A172 (cell line): ENCODE measurements around the gene CBLN3. TPM values are rescaled to one million over a fixed set of nuclear protein-coding genes. Genes with fewer than 3 reads are reported as not detected.

Experiments
- DNase-seq: peaks from one replicate; pipeline ENCODE4 v3.0.0-alpha.2; 2015; ENCODE audit warnings: low spot score
- total RNA-seq: library from RNA; depleted of rRNA; stranded (reverse); fragments of >200 nt; shearing (Covaris generic); gene quantifications from 2 replicates; pipeline ENCODE4 v1.2.3, GENCODE V29; 2014

The CBLN3 gene
- total RNA-seq, 1 experiment from 2014 or later = not detected

DNA sequence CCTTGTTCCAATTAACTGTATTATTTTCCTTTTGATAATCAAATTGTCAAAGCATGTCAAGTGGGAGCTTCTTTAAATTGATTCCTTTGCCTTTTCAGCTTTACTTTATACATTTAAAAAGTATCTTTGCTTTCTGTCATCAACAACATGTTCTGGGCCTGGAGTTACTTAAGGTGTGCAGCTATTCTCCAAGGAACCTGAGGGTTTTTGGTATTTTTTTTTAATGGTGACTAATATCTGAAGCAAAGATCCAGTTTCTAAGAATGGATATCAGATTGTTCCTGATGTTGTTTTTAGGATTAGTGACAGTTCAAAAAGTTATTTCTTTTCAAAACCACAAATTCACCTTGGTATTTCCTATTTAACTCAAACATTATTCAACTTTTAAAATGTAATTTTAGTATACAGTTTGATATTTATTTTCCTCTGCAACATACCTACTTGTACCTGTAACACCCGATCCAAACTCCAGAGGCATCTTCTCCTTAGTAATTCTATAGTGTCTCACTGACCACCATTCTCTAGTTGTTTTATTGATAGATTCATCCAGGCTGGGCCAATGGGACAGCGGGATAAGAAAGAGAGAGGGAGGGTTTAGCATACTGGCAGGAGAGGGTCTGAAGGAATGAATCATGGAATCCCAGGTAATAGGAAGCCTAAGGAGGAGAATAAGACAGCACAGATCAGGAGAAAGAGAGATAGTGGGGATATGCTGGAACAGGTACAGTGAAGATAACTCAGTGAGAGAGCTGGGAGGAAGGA lies 3.1 kb downstream of the CBLN3 start:
- no peak for DNase-seq

DNA sequence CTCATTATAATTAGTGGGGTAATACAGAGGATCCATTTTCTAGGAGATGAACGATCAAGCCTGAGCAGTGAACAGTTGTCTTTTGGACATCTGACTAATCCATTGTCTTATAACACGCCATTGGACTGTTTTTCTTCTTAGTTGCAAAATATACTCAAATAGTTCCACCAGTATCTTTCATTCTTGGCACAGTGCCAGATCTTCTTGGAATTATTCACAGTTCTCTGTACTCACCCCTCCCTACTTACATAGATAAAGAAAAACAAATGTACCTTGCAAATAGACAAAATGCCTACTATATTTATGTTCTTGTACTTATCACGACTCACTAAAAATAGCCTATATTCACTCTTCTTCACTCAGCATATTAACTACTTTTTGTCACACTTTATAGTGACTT lies 3.8 kb downstream of the CBLN3 start:
- DNase-seq = no peak

DNA sequence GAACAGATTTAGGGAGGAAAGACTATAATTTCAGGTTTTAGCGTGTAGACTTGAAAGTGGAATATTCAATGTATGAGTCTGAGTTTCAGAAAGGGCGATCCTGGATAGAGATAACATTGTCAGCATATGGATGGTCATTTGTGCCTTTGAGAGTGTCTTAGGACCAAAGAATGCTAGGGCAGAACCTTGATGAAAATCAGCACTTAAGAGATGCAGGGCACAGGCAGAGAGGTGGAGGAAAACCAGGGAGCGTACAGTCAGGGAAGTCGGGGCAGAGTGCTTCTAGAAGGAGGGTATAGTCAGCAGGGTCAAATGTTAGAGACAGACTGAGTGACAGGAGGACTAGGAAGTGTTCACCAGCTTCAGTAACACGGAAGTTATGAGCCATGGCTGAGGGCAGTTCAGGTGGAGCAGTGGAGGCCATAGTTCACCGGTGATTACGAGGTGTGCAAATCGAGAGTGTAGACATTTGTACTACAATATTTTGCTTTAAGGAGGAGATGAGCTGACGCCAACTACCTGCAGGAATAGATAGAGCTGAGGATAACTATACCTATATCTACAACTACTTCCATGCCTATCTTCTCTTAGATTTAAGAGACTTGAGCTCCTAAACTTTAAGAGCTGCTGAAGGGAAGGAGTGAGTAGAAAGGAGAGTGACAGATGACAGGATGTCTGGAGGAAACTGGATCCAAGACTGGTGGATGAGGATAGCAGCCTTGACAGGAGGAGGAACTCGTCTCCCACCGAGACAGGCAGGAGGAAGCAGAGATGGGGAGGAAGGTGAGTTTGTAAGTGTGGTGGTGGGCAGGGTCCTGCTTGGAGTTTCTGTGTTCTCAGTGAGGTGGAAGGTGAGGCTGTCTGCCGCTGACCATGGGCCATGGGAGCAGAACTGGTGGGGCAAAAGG lies 6.5 kb downstream of the CBLN3 start:
- no peak for DNase-seq

DNA sequence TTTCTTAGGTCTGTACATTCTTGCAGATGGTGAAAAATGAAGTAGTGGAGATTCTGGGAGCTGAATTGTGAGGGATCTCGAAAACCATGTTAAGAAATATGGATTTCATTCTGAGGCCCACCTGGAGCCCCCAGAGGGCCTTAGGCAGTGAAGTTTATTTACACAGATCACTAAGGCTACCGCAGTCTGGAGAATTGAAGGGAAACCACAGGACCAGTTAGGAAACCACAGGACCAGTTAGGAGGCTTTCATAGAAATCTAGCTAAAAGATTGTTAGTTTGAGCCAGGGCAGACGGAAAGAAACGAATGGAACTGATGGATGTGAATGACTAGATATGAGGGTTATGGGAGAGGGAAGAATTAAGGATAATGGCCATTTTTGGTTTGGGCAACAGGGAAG lies 7.2 kb downstream of the CBLN3 start:
- DNase-seq = no peak

DNA sequence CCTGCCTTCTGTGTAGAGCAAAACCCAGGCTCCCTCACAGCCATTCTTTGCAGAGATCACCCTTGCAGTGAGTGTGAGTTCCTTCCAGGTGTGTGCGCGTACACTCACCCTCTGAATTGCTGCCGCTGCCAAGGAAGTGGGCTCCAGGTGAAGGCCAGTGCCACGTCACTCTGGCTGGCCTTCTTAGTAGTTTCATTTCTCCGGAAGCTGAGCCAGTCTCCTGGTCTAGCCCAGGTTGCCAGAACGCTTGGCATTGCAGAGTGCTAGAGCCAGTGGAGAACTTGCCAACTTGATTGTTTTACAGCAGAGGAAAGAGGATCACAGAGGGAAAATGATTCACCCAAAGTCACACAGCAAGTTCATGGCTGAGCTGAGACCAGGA lies 11.0 kb downstream of the CBLN3 start:
- no peak for DNase-seq

DNA sequence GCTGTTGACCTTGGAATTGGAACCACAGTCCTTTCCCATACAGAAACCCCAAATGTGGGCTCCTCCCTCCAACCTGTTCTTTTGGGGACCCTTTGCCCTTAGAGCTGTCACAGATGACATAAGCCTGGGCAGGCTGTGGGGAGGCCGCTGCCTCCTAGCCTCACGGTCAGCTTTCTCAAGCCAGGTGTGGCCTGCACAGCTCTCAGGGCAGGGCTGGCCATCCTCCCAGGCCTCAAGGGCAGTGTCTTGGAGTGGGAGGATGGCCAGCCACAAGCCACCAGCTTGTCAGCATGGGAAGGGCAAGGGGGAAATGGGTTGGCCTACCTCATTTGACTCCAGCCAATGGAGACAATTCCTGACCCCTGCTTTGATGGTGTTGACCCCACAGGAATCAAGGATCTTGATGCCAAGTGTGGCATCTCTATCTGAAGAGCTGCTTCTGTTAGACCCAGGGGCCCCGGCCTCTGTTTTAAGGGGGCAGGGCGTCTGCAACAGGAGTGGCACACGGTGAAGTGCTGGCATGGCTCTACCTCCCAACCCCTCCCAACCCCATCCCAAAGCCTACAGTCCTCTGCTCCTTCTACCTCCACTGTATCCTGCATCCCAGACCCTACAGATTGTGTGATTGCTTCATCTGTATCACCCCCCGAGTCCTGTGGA lies 11.5 kb downstream of the CBLN3 start:
- no peak for DNase-seq

DNA sequence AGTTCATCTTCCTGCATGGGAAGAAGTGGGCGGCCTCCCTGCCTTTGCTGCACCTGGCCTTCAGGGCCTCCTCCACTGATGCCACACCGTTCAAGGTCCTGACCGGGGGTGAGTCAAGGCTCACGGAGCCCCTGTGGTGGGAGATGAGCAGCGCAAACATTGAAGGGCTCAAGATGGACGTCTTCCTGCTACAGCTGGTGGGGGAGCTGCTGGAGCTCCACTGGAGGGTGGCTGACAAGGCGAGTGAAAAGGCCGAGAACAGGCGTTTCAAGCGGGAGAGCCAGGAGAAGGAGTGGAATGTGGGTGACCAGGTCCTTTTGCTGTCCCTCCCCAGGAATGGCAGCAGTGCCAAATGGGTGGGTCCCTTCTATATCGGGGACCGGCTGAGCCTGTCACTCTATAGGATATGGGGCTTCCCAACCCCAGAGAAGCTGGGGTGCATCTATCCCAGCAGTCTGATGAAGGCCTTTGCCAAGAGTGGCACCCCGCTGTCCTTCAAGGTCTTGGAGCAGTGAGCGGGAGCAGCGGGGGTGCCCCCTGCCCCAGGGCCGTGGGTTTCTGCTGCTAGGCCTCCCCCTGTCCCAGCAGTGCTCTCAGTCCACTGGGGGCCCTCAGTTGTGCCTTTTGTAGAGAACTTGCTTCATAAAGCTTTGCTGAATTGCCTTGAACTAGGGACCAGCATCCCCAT lies 12.4 kb downstream of the CBLN3 start:
- no peak for DNase-seq

DNA sequence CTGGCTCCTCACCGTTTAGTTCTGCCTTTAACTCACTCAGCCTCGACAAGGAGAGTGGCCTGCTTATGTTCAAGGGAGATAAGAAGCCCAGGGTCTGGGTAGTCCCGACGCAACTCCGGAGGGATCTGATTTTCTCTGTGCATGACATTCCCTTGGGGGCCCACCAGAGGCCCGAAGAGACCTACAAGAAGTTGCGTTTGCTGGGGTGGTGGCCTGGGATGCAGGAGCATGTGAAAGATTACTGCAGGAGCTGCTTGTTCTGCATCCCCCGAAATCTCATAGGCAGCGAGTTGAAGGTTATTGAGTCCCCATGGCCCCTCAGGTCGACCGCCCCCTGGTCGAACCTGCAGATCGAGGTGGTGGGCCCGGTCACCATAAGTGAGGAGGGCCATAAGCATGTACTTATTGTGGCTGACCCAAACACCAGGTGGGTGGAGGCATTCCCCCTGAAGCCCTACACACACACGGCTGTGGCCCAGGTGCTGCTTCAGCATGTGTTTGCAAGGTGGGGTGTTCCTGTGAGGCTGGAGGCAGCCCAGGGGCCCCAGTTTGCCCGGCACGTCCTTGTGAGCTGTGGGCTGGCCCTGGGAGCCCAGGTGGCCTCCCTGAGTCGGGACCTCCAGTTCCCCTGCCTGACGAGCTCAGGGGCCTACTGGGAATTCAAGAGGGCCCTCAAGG lies 13.1 kb downstream of the CBLN3 start:
- no peak for DNase-seq

DNA sequence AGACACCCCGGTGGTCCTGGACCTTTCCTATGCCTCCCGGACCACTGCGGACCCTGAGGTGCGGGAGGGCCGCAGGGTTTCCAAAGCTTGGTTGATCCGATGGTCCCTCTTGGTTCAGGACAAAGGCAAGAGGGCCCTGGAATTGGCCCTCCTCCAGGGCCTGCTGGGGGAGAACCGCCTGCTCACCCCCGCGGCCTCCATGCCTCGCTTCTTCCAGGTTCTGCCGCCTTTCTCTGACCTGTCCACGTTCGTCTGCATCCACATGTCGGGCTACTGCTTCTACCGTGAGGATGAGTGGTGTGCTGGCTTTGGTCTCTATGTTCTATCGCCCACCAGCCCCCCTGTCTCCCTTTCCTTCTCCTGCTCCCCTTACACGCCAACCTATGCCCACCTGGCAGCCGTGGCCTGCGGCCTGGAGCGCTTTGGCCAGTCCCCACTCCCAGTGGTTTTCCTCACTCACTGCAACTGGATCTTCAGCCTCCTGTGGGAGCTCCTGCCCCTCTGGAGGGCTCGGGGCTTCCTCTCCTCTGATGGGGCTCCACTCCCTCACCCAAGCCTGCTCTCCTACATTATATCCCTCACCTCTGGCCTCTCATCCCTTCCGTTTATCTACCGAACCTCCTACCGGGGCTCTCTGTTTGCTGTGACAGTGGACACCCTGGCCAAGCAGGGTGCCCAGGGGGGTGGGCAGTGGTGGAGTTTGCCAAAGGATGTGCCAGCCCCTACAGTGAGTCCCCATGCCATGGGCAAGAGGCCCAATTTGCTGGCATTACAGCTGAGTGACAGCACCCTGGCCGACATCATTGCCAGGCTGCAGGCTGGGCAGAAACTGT lies 13.8 kb downstream of the CBLN3 start:
- DNase-seq = no peak

DNA sequence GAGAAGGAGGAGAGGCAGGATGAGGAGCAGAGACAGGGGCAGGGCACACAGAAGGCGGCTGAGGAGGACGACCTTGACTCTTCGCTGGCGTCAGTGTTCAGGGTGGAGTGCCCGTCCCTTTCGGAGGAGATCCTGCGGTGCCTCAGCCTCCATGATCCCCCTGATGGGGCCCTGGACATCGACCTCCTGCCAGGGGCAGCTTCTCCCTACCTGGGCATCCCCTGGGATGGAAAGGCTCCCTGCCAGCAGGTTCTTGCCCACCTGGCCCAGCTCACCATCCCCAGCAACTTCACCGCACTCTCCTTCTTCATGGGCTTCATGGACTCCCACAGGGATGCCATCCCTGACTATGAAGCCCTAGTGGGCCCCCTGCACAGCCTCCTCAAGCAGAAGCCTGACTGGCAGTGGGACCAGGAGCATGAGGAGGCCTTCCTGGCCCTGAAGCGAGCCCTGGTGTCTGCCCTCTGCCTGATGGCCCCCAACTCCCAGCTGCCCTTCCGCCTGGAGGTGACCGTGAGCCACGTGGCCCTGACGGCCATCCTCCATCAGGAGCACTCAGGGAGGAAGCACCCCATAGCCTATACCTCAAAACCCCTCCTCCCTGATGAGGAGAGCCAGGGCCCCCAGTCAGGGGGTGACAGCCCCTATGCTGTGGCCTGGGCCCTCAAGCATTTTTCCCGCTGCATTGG lies 14.6 kb downstream of the CBLN3 start:
- DNase-seq = no peak

DNA sequence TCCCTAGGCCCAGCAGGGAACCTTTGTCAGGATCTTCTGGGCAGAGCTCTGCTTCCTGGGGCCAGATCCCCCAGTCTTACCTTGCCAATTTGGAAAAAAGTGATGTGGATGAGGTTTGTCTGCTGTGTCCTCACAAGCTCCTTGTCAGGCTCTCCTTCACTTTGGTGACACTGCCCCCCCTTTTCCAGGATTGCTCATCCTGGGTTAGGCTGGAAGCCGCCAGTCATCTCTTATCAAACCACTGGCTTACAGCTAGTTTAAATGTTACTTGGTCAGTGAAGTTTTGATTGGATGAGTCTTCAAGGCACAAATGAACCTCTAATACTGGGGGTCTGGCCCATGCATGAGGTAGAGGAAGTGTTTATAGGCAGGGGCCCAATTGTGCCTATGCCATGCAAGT lies 15.4 kb downstream of the CBLN3 start:
- DNase-seq = no peak

DNA sequence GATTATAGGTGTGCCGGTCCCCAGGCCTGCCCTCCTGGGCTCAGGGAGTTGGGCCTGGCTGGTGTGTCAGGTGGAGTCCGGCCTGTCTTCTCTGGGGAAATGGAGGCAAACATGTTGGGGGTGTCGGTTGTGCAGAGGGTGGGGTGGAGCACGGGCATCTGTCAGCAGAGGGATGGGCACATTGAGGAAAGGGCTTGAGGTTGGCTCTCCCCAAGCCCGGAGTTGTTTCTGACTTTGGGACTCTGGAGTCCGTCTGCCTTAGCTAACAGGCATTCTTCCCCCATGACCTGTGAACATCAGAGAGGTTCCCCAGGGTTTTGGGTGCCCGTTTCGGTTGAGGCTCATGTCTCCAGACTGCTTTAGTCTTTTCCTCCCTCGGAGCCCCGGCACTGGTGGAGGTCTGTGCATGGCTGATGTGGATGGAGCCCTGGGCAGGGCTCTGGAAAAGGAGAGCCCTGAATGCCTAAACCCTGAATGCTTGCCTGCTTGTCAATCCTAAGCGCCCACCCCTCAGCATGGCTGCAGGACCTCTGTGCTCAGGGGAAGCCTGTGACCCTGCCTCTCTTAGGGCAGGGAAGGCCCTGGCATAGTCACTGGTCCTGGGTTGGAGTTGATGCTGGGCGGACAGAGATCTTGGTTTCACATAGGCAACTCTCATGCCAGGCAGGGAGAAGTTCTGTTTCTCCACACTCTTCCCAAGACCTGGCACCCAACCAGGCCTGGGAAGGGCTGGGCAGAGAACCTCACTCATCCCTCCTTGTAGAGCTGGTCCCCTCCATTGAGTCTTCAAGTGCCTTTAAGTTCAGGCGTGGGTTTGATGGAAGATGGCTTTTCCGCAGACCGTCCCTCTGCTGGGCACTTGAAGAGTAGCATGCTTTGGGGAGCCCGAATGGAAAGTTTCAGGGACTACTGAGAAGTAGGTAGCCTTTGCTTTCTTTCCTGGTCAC lies 17.8 kb downstream of the CBLN3 start:
- no peak for DNase-seq

DNA sequence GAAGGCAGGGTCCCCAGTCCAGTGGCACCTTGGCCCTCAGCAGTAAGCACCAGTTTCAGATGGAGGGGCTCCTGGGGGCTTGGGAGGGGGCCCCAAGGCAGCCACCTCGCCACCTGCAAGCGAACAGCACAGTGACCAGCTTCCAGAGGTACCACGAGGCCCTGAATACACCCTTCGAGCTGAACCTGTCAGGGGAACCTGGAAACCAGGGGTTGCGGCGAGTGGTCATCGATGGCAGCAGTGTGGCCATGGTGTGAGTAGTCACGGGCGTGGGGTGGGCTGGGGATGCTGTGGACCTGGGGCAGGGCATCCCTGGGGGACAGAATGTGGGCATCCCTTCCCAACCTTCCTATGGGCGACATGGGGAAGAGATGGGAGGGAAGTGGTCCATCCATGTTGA lies 19.5 kb downstream of the CBLN3 start:
- no peak for DNase-seq

DNA sequence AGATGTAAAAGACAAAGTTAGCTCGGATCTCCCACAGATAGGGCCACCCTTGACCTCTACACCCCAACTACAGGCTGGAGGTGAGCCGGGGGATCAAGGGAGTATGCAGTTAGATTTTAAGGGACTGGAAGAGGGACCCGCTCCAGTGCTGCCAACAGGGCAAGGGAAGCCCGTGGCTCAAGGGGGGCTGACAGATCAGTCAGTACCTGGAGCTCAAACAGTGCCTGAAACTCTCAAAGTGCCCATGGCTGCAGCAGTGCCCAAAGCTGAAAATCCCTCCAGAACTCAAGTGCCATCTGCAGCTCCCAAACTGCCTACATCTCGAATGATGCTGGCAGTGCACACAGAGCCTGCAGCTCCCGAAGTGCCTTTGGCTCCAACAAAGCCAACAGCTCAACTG lies 20.3 kb downstream of the CBLN3 start:
- no peak for DNase-seq

DNA sequence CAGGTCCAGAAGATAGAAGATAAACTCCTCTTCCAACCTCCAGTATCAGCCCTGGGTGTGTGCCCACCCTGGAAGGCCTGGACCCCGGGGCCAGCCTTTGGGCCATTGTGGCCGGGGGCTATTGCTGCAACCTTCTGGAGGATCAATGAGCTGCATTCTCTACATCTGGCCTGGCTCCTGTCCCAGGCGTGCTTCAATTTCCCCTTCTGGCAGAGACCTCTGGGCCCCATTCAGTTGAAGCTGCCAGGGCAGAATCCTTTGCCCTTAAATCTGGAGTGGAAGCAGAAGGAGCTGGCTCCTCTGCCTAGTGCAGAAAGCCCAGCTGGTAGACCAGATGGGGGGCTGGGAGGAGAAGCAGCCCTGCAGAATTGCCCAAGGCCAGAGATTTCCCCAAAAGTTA lies 20.7 kb downstream of the CBLN3 start:
- no peak for DNase-seq

DNA sequence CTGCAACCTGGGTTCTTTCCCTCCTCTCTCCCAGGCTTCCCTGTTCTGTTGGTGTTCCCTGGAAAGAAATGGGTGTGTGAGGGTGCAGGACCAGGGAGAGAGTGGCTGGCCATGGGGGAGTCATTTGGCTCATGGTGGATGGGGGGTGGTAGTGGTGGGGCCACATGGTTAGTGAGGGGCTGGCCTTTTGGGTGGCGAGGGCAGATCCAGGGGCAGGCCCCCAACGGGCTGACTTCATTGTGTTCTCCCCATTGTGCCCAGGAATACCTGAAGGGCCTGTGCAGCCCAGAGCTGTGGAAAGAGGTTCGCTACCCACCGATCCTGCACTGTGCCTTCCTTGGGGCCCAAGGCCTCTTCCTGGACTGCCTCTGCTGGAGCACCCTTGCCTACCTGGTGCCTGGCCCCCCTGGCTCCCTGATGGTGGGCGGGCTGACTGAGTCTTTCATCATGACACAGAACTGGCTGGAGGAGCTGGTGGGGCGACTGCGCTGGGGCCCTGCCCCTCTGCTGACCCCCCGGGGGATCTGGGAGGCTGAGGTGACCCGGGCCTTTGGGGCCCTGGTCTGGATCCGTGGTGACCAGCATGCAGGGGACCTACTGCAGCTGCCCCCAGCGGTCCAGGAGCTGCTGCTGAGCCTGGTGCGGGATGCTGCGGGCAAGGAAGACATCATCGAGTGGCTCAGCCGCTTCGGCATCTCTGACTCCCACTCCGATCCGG lies 21.7 kb downstream of the CBLN3 start:
- DNase-seq = no peak

DNA sequence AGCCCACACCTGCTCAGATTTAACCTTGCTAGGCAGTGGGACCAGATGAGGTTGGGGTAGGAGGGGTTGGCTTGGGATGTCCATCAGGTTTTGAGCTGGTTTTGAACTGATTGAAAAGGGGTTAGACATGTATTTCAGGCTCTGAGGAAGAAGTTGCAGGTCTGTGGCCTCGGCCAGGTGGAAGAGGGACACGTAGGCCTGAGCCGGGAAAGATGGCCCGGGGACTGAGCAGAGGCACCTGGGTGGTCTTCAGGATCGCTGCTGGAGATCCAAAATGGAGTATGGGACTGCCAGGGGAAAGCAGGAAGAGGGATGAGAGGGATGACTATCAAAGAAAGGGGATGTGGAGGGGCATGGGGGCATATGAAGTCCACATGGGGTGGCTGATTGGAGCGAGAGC lies 23.1 kb downstream of the CBLN3 start:
- no peak for DNase-seq

DNA sequence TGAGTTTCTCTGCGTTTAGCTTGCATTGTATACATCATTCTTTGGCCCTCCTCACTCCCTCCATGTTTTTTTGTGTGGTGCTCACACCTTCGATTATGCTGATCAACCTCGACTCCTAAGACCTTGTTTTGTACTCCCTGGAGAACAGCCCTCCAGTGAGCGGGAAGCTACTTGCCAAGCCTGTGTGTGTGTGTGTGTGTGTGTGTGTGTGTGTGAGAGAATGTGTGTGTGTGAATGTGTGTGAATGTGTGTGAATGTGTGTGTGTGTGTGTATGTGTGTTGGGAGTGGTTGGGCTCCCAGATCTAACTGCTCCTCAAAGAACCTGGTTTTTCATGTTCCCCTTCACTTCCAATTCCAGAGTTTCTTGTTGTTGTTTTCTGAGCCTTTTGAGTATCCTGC lies 24.7 kb downstream of the CBLN3 start:
- DNase-seq = no peak
